Mesenchymal stem cell (in vitro differentiated cells and primary cell): Measurements from ENCODE around the gene ATG7.

Experiments used
- DNase-seq: peaks from one replicate; pipeline ENCODE4 v3.0.0-alpha.2; 2013
- H2AFZ ChIP-seq: one replicate; pipeline ENCODE4 v1.6.1; 2013; ENCODE audit warnings: low read depth, mild to moderate bottlenecking, control low read depth, inconsistent platforms, low read length, moderate library complexity
- H2AK5ac ChIP-seq: 2 replicates; pipeline ENCODE4 v1.6.1; 2013; ENCODE audit warnings: low read length, moderate library complexity, mild to moderate bottlenecking, inconsistent platforms; ENCODE audit not compliant: severe bottlenecking
- H2BK120ac ChIP-seq: one replicate; pipeline ENCODE4 v1.6.1; 2013; ENCODE audit warnings: low read depth, mild to moderate bottlenecking, inconsistent platforms, low read length, moderate library complexity
- H2BK12ac ChIP-seq, 2 experiments: one replicate each; pipeline ENCODE4 v1.6.1; 2013; ENCODE audit warnings: inconsistent platforms in 2 of 2, low read length in 2 of 2, mild to moderate bottlenecking in 2 of 2, moderate library complexity in 2 of 2, control low read depth in 1 of 2
- H2BK15ac ChIP-seq: one replicate; pipeline ENCODE4 v1.6.1; 2013; ENCODE audit warnings: mild to moderate bottlenecking, low read depth, inconsistent platforms; ENCODE audit not compliant: poor library complexity, severe bottlenecking
- H2BK5ac ChIP-seq: 2 replicates; pipeline ENCODE4 v1.6.1; 2013; ENCODE audit warnings: low read depth, mild to moderate bottlenecking, low read length, control low read depth, inconsistent platforms; ENCODE audit not compliant: poor library complexity, severe bottlenecking
- H3K14ac ChIP-seq, 2 experiments: one replicate each; pipeline ENCODE4 v1.6.1; 2013; ENCODE audit warnings: inconsistent platforms in 2 of 2, low read length in 2 of 2, control low read depth in 1 of 2, mild to moderate bottlenecking in 1 of 2, moderate library complexity in 1 of 2
- H3K18ac ChIP-seq, 2 experiments: one replicate each; pipeline ENCODE4 v1.6.1; 2013; ENCODE audit warnings: inconsistent platforms in 2 of 2, low read length in 2 of 2, control low read depth in 1 of 2, low read depth in 1 of 2, mild to moderate bottlenecking in 1 of 2
- H3K23ac ChIP-seq, 2 experiments: one replicate each; pipeline ENCODE4 v1.6.1; 2013; ENCODE audit warnings: inconsistent platforms in 2 of 2, low read length in 2 of 2, mild to moderate bottlenecking in 2 of 2, moderate library complexity in 2 of 2, control low read depth in 1 of 2
- H3K27ac ChIP-seq: 2 replicates; pipeline ENCODE4 v1.5.1; 2013; ENCODE audit warnings: mild to moderate bottlenecking, moderate library complexity, low read length, control low read depth, inconsistent platforms; ENCODE audit not compliant: poor library complexity, severe bottlenecking
- H3K27me3 ChIP-seq, 2 experiments: 2 replicates each; pipeline versions ENCODE4 v1.6.1 to v1.7.0; 2013; ENCODE audit warnings: low read length in 2 of 2, mild to moderate bottlenecking in 2 of 2, moderate library complexity in 2 of 2, control low read depth in 1 of 2, inconsistent platforms in 1 of 2; ENCODE audit not compliant: control insufficient read depth in 1 of 2, insufficient read depth in 1 of 2
- H3K36me3 ChIP-seq, 2 experiments: 2 replicates each; pipeline versions ENCODE4 v1.6.1 to v1.7.0; 2013; ENCODE audit warnings: low read length in 2 of 2, control low read depth in 1 of 2, inconsistent platforms in 1 of 2, low read depth in 1 of 2, mild to moderate bottlenecking in 1 of 2; ENCODE audit not compliant: insufficient read depth in 2 of 2, control insufficient read depth in 1 of 2
- H3K4ac ChIP-seq, 2 experiments: one replicate each; pipeline ENCODE4 v1.6.1; 2013; ENCODE audit warnings: inconsistent platforms in 2 of 2, low read length in 2 of 2, mild to moderate bottlenecking in 2 of 2, moderate library complexity in 2 of 2, control low read depth in 1 of 2, low read depth in 1 of 2
- H3K4me1 ChIP-seq: 2 replicates; pipeline ENCODE4 v1.6.1; 2013; ENCODE audit warnings: low read depth, low read length, control low read depth; ENCODE audit not compliant: control insufficient read depth, insufficient read depth
- H3K4me2 ChIP-seq: 2 replicates; pipeline ENCODE4 v1.6.1; 2013; ENCODE audit warnings: low read length, mild to moderate bottlenecking, inconsistent platforms; ENCODE audit not compliant: poor library complexity, severe bottlenecking
- H3K4me3 ChIP-seq, 2 experiments: 2 replicates each; pipeline versions ENCODE4 v1.5.1 to v1.7.0; 2013; ENCODE audit warnings: low read length in 2 of 2, mild to moderate bottlenecking in 2 of 2, control low read depth in 1 of 2, low read depth in 1 of 2; ENCODE audit not compliant: insufficient read depth in 1 of 2
- H3K79me1 ChIP-seq: replicated peaks from 2 replicates; pipeline ENCODE4 v1.6.1; 2013; ENCODE audit warnings: mild to moderate bottlenecking, control low read depth, low read length, inconsistent platforms; ENCODE audit not compliant: poor library complexity, severe bottlenecking
- H3K9ac ChIP-seq: 2 replicates; pipeline ENCODE4 v1.7.0; 2013; ENCODE audit warnings: mild to moderate bottlenecking, low read length, moderate library complexity
- H3K9me3 ChIP-seq: 2 replicates; pipeline ENCODE4 v1.7.0; 2013; ENCODE audit warnings: mild to moderate bottlenecking, low read length; ENCODE audit not compliant: control insufficient read depth
- H4K8ac ChIP-seq: one replicate; pipeline ENCODE4 v1.6.1; 2013; ENCODE audit warnings: inconsistent platforms, mild to moderate bottlenecking, low read length, moderate library complexity
- H4K91ac ChIP-seq: one replicate; pipeline ENCODE4 v1.6.1; 2013; ENCODE audit warnings: mild to moderate bottlenecking, low read length, inconsistent platforms
- WGBS: methylation state at CpG from one replicate; pipeline ENCODE4 v1.1.7; 2013; ENCODE audit warnings: mixed read lengths; 5-methylcytosine and 5-hydroxymethylcytosine counted together

The ATG7 gene

GRCh38 chr3:11535243-11535960 lies 263.2 kb downstream of the ATG7 start:
- no peak overlapping the region for H3K4ac ChIP-seq
- H4K91ac ChIP-seq: no peak overlapping the region
- H3K4me1 ChIP-seq: peaks cover 33% of the 10 kb centered on the region
- H3K4me3 ChIP-seq: no peak overlapping the region
- no peak overlapping the region for H2BK15ac ChIP-seq
- peak overlapping the region in 1 of 2 experiments; percentile 29 for H3K18ac ChIP-seq
- no peak overlapping the region for H2BK120ac ChIP-seq
- no peaks in the 10 kb centered on the region for H3K9me3 ChIP-seq
- H3K27ac ChIP-seq: no peak overlapping the region
- H2AK5ac ChIP-seq: peak overlapping the region; percentile 11
- H3K14ac ChIP-seq: no peak overlapping the region
- H2BK12ac ChIP-seq: no peak overlapping the region
- H3K36me3 ChIP-seq: peaks cover 0 to 11% of the 10 kb centered on the region in 2 experiments
- no peak overlapping the region for H4K8ac ChIP-seq
- no peak overlapping the region for H2BK5ac ChIP-seq
- no peaks in the 10 kb centered on the region for H3K27me3 ChIP-seq
- H3K9ac ChIP-seq: no peak overlapping the region
- no peak for DNase-seq
- H3K79me1 ChIP-seq: peaks cover 14% of the 10 kb centered on the region
- no peak overlapping the region for H3K23ac ChIP-seq
- WGBS: 95% methylated on average over 13 of the region's 13 CpGs
- H3K4me2 ChIP-seq: no peak overlapping the region
- H2AFZ ChIP-seq: no peak overlapping the region

- Histone ChIP-seq H3K18ac (no peak overlapping the region), H3K23ac (no peak overlapping the region), H3K79me1 (peaks cover 15% of the 10 kb centered on the region), H4K8ac (no peak overlapping the region), H2BK5ac (no peak overlapping the region), H3K4me3 (no peak overlapping the region), H2BK15ac (peak overlapping the region; percentile 3), H3K4me2 (no peak overlapping the region), H3K27ac (no peak overlapping the region), H2BK12ac (no peak overlapping the region), H3K14ac (no peak overlapping the region), H2BK120ac (no peak overlapping the region), H3K4me1 (peaks cover 27% of the 10 kb centered on the region), H3K27me3 (no peaks in the 10 kb centered on the region), H3K9ac (no peak overlapping the region), H3K9me3 (no peaks in the 10 kb centered on the region), H3K36me3 (peaks cover 0 to 11% of the 10 kb centered on the region in 2 experiments), H2AFZ (no peak overlapping the region), H4K91ac (peak overlapping the region; percentile 41), H3K4ac (no peak overlapping the region), H2AK5ac (no peak overlapping the region)
- DNase-seq: no peak
- WGBS: 93% methylated on average over 23 of the region's 23 CpGs
These were observed 264.1 kb downstream of the ATG7 start for GRCh38 chr3:11536132-11536935.

- WGBS: 98% methylated on average over 12 of the region's 12 CpGs
- no peak overlapping the region for H3K27ac ChIP-seq
- H3K79me1 ChIP-seq: peaks cover 17% of the 10 kb centered on the region
- H3K27me3 ChIP-seq: no peaks in the 10 kb centered on the region
- no peak overlapping the region for H2AK5ac ChIP-seq
- no peaks in the 10 kb centered on the region for H3K9me3 ChIP-seq
- no peak overlapping the region for H3K14ac ChIP-seq
- H3K4me3 ChIP-seq: no peak overlapping the region
- no peak overlapping the region for H4K8ac ChIP-seq
- no peak overlapping the region for H3K18ac ChIP-seq
- H4K91ac ChIP-seq: no peak overlapping the region
- H2BK120ac ChIP-seq: no peak overlapping the region
- H2BK5ac ChIP-seq: no peak overlapping the region
- no peak for DNase-seq
- no peak overlapping the region for H2BK12ac ChIP-seq
- no peak overlapping the region for H3K9ac ChIP-seq
- H3K4me1 ChIP-seq: peaks cover 28% of the 10 kb centered on the region
- H3K36me3 ChIP-seq: peaks cover 0 to 11% of the 10 kb centered on the region in 2 experiments
- no peak overlapping the region for H3K23ac ChIP-seq
- H3K4me2 ChIP-seq: no peak overlapping the region
- no peak overlapping the region for H2AFZ ChIP-seq
- peak overlapping the region; percentile 3 for H2BK15ac ChIP-seq
- no peak overlapping the region for H3K4ac ChIP-seq
These were observed 264.9 kb downstream of the ATG7 start for GRCh38 chr3:11536936-11537612.

GRCh38 chr3:11538581-11538980 lies 266.4 kb downstream of the ATG7 start:
- DNase-seq: no peak
- H3K4me1 ChIP-seq: peaks cover 27% of the 10 kb centered on the region
- no peak overlapping the region for H3K4me2 ChIP-seq
- H3K4ac ChIP-seq: no peak overlapping the region
- H2AK5ac ChIP-seq: no peak overlapping the region
- H3K9ac ChIP-seq: no peak overlapping the region
- WGBS: 85% methylated on average over 1 of the region's 3 CpGs
- H3K27me3 ChIP-seq: no peaks in the 10 kb centered on the region
- no peak overlapping the region for H2AFZ ChIP-seq
- H2BK120ac ChIP-seq: no peak overlapping the region
- H4K8ac ChIP-seq: no peak overlapping the region
- H3K4me3 ChIP-seq: no peak overlapping the region
- H3K14ac ChIP-seq: no peak overlapping the region
- H3K79me1 ChIP-seq: peaks cover 24% of the 10 kb centered on the region
- no peak overlapping the region for H3K18ac ChIP-seq
- no peak overlapping the region for H2BK12ac ChIP-seq
- H2BK5ac ChIP-seq: no peak overlapping the region
- peaks cover 0 to 18% of the 10 kb centered on the region in 2 experiments for H3K36me3 ChIP-seq
- H3K27ac ChIP-seq: no peak overlapping the region
- no peaks in the 10 kb centered on the region for H3K9me3 ChIP-seq
- H2BK15ac ChIP-seq: no peak overlapping the region
- H4K91ac ChIP-seq: no peak overlapping the region
- H3K23ac ChIP-seq: no peak overlapping the region
